Measurements from ENCODE around the gene AUH.

The AUH gene

DNA sequence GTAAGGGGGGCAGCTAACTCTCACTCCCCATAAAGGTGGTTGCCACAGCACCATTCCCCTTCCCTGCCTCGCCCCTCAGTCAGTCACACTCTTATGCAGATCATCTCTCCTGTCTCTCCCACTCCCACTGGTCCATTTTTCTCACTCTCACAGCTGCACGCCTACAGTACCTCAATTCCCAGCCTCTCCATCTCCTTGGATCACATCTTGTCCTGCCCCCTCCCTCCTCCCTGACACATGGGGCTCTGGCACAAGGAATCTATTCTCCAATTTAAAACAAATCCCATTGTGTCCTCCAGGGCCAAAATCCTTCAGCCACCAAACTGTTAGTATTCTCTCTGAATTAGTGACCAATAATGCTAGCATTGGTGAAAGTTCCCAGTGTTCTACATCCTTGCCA, 114.4 kb downstream of the AUH start:
- Mint-ChIP-seq H3K27ac (no peak overlapping the region), H3K4me1 (ENCODE audit: low read depth) (peaks cover 42% of the 10 kb centered on the region), H3K27me3 (no peaks in the 10 kb centered on the region), H3K9me3 (no peaks in the 10 kb centered on the region), H3K36me3 (ENCODE audit: low read depth) (peaks cover 19% of the 10 kb centered on the region), H3K4me3 (no peak overlapping the region)
- DNase-seq, result no peak

DNA sequence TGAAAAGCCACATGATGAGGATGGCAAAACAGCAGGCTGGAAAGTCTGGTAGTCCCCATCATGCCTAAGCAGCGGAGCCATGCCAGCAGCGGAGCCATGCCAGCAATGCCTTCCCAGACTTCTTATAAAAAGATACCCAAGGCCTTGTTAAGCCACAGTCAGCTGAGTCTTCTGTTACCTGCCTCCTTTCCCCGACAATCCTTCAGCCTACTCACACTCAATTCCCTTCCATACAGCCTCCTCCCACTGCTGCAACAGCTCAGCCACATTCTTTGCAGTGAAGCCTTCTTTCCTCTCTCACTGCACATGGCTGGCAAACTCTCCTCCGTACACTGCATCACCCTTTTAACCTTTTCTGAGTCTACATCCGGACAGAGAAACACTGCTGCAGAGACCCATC, 114.9 kb downstream of the AUH start:
- Mint-ChIP-seq H3K36me3 (ENCODE audit: low read depth) (peaks cover 24% of the 10 kb centered on the region), H3K27me3 (no peaks in the 10 kb centered on the region), H3K4me1 (ENCODE audit: low read depth) (peaks cover 41% of the 10 kb centered on the region), H3K27ac (no peak overlapping the region), H3K4me3 (no peak overlapping the region), H3K9me3 (no peaks in the 10 kb centered on the region)
- no peak for DNase-seq

DNA sequence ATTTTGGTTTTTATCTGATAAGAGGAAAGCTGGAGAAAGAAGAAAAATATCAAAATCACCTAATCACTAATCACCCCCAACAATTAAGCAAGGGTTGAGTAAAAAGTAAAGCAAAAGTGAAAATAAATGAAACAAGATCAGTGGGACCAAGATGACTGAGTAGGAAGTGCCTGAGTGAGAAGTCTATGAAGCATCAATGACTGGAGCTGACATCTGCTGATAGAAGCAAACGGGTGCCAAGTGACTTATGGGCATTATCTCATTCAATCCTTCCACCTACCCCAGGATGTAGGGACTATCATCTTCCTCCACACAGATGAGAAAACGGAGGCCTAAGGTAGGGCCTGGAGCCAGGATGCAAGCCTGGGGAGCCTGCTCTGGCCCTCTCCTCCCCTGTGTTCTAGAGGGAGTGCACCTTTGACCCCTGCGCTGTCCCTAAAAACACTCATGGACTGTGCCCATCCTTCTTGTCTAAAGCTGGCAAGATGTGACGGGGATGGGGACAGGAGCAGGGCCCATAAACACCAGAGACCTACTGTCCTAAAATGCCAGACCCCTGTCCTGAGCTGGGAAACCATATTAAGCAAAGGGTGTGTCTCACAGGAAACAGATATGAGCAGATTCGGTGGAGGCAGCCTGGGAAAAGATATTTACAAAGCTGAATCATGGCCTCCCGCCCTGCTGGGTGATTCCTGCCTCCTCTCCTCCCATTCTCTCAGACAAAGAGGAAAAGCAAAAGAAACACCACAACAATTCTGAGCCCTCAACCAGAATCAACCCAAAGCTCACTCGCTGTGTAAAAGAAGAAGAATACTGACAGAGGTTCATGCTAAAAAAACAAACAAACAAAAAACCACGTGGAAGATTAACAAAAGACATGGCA, 116.0 kb downstream of the AUH start:
- Mint-ChIP-seq H3K27me3 (no peaks in the 10 kb centered on the region), H3K27ac (peak overlapping the region; percentile 84), H3K4me1 (ENCODE audit: low read depth) (peaks cover 37% of the 10 kb centered on the region), H3K9me3 (no peaks in the 10 kb centered on the region), H3K4me3 (no peak overlapping the region), H3K36me3 (ENCODE audit: low read depth) (peaks cover 21% of the 10 kb centered on the region)
- peak; percentile 44 for DNase-seq

DNA sequence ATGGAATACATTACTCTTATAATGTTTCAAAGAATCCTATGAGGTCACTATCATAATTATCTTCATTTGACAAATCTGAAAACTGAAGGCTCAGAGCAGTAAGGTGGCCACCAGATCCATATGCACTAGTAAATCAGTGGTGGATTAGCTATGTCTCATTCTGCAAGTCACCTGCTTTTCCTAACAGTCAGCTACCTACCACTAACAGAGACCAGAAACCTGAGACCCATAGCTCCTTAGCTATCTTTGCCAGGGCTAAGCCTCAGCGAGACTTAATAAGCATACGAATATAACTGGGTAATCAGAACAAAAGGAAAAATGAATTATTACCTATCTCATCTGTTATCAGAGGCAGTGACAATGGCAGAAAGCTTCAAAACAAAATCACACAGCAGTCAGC, 118.7 kb downstream of the AUH start:
- H3K9me3 Mint-ChIP-seq, result no peaks in the 10 kb centered on the region
- H3K4me3 Mint-ChIP-seq, result no peak overlapping the region
- DNase-seq, result no peak
- H3K27me3 Mint-ChIP-seq, result no peaks in the 10 kb centered on the region
- H3K36me3 Mint-ChIP-seq (ENCODE audit: low read depth), result peaks cover 21% of the 10 kb centered on the region
- H3K27ac Mint-ChIP-seq, result no peak overlapping the region
- H3K4me1 Mint-ChIP-seq (ENCODE audit: low read depth), result peaks cover 29% of the 10 kb centered on the region

DNA sequence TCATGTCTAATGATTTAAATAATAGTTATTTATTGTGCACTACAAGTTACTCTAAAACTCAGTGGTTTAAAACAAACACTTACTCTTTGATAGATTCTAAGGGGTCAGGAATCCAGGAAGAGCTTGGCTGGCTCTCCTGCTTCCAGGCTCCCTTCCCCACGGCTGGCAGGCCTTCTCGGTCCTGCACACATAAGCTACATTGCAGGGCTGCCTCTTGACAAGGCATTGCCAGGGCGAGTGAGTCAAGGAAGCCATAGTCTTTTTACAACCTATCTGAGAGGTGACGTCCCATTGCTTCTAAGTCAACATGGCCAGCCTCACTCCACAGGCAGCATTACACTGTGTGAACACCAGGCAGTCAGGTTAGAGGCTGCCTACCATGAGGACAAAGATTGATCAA, 119.8 kb downstream of the AUH start:
- DNase-seq, result no peak
- H3K4me1 Mint-ChIP-seq (ENCODE audit: low read depth), result peaks cover 20% of the 10 kb centered on the region
- H3K4me3 Mint-ChIP-seq, result no peak overlapping the region
- H3K36me3 Mint-ChIP-seq (ENCODE audit: low read depth), result peaks cover 27% of the 10 kb centered on the region
- no peak overlapping the region for H3K27ac Mint-ChIP-seq
- no peaks in the 10 kb centered on the region for H3K27me3 Mint-ChIP-seq
- no peaks in the 10 kb centered on the region for H3K9me3 Mint-ChIP-seq

DNA sequence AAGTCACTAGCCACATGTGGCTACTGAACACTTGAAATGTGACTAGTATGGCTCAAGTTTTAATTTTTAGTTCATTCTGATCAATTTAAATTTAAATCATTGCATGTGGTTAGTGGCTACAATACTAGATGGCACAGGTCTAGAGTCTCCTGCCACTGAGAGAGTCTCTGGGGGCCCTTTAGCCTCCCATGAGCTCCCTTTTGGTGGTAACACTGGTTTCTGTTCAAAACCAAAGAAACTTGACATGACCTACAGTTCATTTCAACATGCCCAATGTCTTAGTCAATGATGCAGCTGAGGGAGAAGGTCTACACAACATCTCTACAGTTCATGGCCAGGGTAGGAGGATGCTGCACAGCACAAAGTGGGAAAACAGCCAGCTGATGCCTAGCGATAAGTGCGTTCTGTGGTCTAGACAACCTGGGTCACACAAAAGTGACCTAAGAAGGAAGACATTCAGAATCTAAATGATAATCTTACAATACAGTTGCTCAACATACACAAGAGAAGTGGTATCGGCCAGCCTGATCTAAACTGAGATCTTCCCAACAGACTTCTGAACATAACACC, 121.0 kb downstream of the AUH start:
- Mint-ChIP-seq H3K4me3 (no peak overlapping the region), H3K9me3 (no peaks in the 10 kb centered on the region), H3K27me3 (no peaks in the 10 kb centered on the region), H3K27ac (no peak overlapping the region), H3K4me1 (ENCODE audit: low read depth) (peaks cover 12% of the 10 kb centered on the region), H3K36me3 (ENCODE audit: low read depth) (peaks cover 27% of the 10 kb centered on the region)
- no peak for DNase-seq

DNA sequence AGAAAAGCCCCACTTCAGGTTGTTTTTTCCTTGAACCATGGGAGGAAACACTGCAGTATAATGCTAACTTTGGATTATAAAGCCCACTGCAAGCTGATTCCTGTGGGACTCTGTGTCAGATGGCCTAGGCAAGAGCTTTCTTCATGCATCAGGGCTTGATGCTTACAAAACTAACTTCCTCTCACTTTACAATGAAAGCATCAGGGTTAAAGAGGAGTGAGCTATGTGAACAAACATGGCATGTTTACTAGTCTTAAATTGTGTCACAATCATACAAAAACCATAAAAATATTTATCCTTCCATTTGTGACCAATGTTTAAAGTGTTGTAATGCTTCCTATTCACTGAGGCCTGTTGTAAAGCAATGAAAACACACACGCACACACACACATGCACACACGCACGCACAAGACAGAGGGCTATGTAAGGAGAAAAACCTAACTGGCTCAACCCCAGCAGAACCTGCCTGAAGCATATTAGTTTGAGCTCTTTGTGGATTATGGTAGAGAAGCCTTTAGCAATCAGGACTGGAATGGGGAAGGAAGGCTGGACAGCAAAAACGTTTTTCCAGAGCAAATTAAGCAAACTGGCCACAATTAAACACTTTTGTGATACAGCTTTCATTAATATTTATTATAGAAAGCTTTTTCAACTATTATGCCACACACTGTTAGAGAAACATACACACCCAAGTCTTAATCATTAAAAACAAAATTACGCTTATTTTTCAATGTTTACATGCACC, 122.2 kb downstream of the AUH start:
- Mint-ChIP-seq H3K9me3 (no peaks in the 10 kb centered on the region), H3K27ac (no peak overlapping the region), H3K36me3 (ENCODE audit: low read depth) (peaks cover 22% of the 10 kb centered on the region), H3K4me1 (ENCODE audit: low read depth) (peaks cover 2% of the 10 kb centered on the region), H3K27me3 (no peaks in the 10 kb centered on the region), H3K4me3 (no peak overlapping the region)
- no peak for DNase-seq

DNA sequence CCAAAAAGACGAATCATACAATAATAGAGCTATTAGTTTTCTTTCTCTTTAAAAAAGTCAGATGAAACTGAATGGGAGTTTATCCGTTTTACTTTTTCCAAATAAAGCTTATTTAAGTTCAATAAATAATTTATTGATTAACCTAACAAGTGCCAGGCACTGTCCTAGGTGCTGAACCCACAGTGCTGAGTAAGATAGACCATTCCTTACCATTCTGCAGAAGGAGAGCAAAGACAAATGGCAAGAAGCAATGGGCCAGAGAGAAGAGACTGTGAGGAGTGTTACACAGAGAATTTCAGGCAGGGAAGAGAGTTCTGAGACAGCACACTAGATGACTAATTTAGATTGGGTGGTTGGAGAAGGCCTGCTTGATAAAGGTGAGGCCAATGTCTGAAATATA, 127.2 kb downstream of the AUH start:
- Mint-ChIP-seq H3K36me3 (ENCODE audit: low read depth) (peaks cover 13% of the 10 kb centered on the region), H3K9me3 (no peaks in the 10 kb centered on the region), H3K4me1 (ENCODE audit: low read depth) (no peaks in the 10 kb centered on the region), H3K27me3 (no peaks in the 10 kb centered on the region), H3K4me3 (no peak overlapping the region), H3K27ac (no peak overlapping the region)
- no peak for DNase-seq

DNA sequence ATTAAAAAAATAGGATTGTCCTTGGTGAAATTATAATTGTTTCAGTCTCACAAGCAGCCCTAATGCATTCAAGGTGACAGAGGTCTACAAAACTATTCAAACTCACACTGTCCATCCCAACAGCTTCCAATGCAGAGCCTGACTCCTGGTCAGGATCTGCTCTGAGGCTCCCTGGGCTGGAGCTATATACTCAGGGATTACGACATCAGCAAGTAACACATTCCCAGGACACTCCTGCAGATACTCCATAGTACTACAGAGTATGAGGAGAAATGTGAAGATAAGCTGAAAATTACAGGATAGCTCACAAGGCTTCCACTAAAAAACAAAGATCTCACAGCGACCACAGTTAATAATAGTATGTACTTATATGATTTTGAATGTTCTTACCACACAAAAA, 130.1 kb downstream of the AUH start:
- H3K9me3 Mint-ChIP-seq, result no peaks in the 10 kb centered on the region
- DNase-seq, result no peak
- no peak overlapping the region for H3K4me3 Mint-ChIP-seq
- H3K27ac Mint-ChIP-seq, result no peak overlapping the region
- H3K27me3 Mint-ChIP-seq, result no peaks in the 10 kb centered on the region
- H3K36me3 Mint-ChIP-seq (ENCODE audit: low read depth), result peaks cover 8% of the 10 kb centered on the region
- H3K4me1 Mint-ChIP-seq (ENCODE audit: low read depth), result no peaks in the 10 kb centered on the region

DNA sequence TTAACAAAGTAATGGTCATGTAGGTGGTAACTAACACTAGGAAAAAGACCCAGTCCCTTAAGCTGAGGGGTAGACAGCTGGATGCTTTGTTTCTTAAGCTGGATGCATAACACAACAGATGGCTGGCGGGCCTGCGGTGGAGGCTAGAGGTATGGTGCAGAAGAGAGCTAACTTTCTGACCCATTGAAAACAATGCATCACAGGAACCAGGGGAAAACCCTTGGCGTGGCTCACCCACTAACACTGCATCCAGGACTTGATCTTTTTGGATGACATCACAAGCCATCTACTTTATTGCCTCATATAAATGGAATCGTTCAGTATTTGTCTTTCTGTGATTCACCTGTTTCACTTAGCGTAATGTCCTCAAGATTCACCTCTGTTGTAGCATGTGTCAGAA, 138.7 kb downstream of the AUH start:
- Mint-ChIP-seq H3K36me3 (ENCODE audit: low read depth) (peaks cover 54% of the 10 kb centered on the region), H3K27me3 (no peaks in the 10 kb centered on the region), H3K4me3 (no peak overlapping the region), H3K9me3 (peaks cover 10% of the 10 kb centered on the region), H3K4me1 (ENCODE audit: low read depth) (peaks cover 44% of the 10 kb centered on the region), H3K27ac (no peak overlapping the region)
- no peak for DNase-seq

DNA sequence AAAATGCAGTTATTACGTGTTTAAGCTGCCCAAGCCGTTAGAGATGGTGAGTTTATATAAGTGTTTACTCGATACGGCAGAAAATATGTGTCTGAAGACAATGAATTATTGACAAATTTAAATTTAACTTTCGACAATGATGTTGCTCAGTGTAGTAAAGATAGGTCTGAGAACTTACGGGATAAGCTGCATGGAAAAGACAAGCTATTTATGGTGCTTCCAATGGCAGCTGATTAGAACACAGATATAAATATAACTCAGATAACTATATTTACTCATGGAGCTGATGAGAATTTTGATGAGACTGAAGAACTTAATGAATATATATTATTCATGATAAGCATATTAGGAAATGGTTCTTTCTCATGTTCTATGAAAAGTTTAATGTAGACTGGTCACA, 139.3 kb downstream of the AUH start:
- H3K27me3 Mint-ChIP-seq, result no peaks in the 10 kb centered on the region
- no peak for DNase-seq
- peaks cover 10% of the 10 kb centered on the region for H3K9me3 Mint-ChIP-seq
- H3K4me3 Mint-ChIP-seq, result no peak overlapping the region
- peaks cover 59% of the 10 kb centered on the region for H3K36me3 Mint-ChIP-seq (ENCODE audit: low read depth)
- no peak overlapping the region for H3K27ac Mint-ChIP-seq
- H3K4me1 Mint-ChIP-seq (ENCODE audit: low read depth), result peaks cover 44% of the 10 kb centered on the region

DNA sequence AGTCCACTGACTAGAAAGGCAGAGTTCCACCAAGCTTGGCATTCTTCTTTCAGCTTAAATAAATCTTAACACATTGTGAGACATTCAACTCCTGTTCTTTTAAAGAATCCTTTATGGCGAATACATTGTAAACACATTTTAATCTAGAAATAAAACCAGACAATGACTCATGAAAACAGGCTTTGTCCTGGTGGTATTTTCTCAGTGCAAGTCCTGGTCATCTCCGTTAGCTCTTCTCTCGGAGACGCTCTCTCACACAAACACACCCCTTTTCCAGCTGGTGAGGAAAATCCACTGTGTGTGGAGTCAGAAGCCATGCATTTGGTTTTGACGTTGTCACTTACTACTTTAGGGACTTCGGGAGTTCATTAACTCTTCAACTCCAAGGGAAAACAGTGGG, 140.4 kb downstream of the AUH start:
- Mint-ChIP-seq H3K4me3 (no peak overlapping the region), H3K36me3 (ENCODE audit: low read depth) (peaks cover 67% of the 10 kb centered on the region), H3K9me3 (peaks cover 10% of the 10 kb centered on the region), H3K4me1 (ENCODE audit: low read depth) (peaks cover 44% of the 10 kb centered on the region), H3K27me3 (no peaks in the 10 kb centered on the region), H3K27ac (no peak overlapping the region)
- DNase-seq, result no peak

DNA sequence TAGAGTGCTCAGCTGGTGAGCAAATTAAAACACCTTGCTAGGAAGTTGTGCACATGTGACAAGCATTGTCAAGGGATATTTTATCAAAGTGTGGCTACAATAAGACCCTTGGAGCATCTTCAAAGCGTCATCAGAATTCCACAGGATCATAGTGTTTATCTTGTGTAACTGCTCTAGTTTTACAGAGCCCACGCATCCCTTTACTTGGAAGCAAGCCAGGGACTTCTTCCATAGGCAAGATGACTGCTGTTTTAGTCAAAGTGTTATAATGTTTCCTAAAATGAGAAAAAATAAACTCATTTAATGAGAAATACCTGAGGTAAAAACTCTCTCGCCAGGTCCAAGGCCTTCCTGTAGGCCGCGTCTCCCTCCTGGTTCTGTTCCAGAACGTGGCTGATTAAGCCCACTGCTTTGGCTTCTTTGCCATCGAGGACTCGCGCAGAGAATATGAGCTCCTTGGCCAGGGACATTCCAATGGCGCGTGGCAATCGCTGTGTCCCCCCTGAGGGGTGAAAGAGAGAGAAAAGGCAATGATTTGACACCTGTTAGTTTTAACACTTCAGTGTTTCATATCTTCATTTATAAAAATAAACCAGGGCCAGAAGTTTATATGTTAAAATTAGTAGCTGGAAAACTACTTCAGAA, 141.1 kb downstream of the AUH start:
- Mint-ChIP-seq H3K36me3 (ENCODE audit: low read depth) (peaks cover 67% of the 10 kb centered on the region), H3K4me1 (ENCODE audit: low read depth) (peaks cover 44% of the 10 kb centered on the region), H3K27me3 (no peaks in the 10 kb centered on the region), H3K9me3 (peaks cover 10% of the 10 kb centered on the region), H3K27ac (peak overlapping the region; percentile 35), H3K4me3 (no peak overlapping the region)
- no peak for DNase-seq

DNA sequence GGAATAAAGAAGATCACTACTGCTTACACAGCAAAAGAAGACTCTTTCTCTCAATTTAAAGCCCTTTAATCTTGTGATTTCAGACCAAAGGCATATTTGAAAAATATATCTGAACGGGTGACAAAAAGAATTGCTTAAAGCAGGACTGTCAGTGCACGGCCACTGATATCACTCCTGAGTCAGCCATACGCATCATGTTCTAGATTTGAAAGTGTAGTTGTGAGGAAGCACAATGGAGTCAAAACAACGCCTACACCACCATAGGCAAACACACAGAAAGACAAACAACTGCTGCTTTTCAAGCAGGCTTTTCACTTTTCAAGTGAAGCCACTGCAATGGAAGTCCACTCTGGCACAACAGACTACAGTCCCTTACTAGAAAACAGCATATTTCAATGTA, 141.7 kb downstream of the AUH start:
- H3K9me3 Mint-ChIP-seq, result peaks cover 10% of the 10 kb centered on the region

More for the DNA sequence above, 141.7 kb downstream of the AUH start:
- no peaks in the 10 kb centered on the region for H3K27me3 Mint-ChIP-seq
- no peak for DNase-seq
- peak overlapping the region; percentile 22 for H3K27ac Mint-ChIP-seq
- H3K4me1 Mint-ChIP-seq (ENCODE audit: low read depth), result peaks cover 44% of the 10 kb centered on the region
- peaks cover 67% of the 10 kb centered on the region for H3K36me3 Mint-ChIP-seq (ENCODE audit: low read depth)
- H3K4me3 Mint-ChIP-seq, result no peak overlapping the region

Data from activated T-cell treated with anti-CD3 and anti-CD28 coated beads, Interleukin-2, amount 50 U/mL, for 24 hours (primary cell).